ENCODE results near the gene TENM4.

The TENM4 gene

DNA sequence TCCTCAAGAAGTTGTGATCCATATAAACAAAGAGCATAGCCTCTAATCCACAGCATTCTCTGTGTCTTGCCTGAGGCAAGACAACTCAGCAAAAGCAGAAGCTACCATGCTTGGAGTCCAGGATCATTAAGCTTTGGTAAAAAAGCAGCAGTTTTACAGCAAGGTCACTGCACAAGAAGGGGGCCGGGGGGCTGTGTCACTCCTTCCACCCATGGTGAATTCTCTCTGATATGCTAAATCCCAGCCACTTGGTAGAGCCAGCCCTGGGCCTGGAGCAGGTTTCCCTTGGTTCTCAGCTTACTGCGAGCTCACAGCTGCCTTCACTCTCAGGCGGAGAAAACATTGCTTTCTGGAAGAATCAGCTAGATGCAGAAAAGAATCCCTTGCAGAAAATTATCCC is 144.7 kb downstream of the TENM4 start:
- DNase-seq (ENCODE audit: low read depth in 2 of 2) = no peak

DNA sequence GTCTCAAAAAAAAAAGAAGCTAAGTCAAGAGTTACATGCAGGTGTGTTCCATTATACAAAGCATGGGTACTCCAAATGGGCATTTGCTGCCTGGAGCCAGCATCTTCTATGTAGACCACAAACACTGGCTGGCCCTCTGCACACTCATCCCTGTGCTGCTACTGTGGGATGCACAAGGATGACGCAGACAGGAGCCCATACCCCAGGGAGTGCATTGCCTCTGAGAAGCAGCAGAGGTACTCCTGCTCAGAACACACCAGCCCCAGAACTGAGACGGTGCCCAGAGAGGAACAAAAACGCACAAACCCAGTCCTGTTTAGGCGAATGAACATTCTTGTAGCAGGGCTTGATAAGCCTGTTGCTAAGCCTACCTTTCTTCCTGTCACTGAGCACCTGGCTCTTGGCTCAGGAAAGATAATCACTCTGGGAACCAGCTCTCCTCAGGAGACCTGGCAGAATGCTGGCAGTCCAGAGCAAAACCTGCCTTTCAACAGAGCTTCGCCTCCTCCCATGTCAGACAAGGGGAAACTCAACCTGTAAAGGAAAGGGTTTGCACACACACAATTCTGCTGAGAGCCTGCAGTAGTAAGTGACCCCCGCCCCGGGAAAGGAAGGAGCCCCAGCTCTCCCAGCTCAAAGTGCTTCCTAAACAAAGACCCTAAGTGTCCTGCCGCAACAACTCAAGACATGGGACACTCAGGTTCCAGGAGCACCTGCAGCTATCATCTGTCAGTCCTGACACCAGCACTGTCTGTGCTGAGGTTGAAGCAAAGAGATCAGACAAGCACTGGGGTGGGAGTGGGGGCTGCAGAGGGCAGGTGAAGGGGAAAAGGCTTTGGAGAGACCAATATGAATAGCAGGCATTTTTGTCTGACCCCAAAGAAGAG is 145.7 kb downstream of the TENM4 start:
- no peak for DNase-seq (ENCODE audit: low read depth in 2 of 2)

DNA sequence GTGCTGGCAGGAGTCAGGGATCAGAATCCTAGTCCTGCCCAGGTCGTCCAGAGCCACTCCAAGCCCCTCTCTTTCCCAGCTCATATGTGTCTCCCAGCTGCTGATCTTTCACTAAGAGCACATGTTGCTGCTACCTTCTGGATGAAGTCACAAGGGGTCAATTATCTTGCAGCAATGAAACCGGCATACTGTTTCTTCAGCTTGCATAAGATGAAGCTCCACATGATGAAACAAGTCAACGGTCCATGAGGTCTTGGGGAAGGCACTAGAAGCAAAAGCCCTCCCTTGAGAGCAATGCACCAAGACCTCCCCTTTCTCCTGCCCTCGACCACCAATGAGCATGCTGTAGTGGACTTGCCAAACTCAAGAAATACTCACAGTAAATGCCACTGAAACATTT is 148.9 kb downstream of the TENM4 start:
- no peak for DNase-seq (ENCODE audit: low read depth in 2 of 2)

DNA sequence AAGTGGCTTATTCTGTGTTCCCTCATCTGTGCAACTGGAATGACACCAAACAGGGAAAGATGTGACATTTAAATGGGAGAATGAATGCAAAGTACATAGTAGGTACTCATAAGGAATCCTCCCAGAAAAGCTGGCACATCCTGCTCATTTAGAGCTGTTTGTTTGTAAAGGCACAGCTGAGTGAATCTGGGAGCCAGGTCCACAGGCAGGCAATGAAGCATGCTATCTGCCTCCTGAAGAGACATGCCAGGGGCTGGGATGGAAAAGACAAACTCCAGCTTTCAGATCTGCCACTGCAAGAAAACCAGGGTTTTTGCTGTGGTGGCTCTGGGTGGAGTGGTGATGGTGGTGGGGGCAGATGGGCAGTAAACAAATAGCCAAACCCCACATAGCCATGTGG is 150.1 kb downstream of the TENM4 start:
- no peak for DNase-seq (ENCODE audit: low read depth in 2 of 2)

DNA sequence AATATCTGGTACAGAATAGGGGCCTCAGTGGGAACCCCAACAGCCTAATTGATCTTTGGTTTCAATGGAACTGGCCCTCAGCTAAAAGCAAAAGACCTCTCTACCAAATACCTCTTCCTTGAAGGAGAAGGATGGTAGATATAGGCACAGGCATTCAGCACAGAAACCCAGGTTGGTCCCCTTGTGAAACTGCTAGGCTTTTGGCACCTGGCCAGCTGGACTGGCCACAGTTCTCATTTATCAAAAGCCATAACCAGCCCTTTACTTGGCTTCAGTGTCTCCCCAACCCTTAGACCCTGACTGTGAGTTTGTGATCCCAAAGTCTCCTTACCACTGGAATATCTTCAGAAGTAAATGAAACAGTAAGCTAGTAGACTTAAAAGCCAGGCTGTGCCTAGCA is 152.9 kb downstream of the TENM4 start:
- DNase-seq (ENCODE audit: low read depth in 2 of 2) = no peak

DNA sequence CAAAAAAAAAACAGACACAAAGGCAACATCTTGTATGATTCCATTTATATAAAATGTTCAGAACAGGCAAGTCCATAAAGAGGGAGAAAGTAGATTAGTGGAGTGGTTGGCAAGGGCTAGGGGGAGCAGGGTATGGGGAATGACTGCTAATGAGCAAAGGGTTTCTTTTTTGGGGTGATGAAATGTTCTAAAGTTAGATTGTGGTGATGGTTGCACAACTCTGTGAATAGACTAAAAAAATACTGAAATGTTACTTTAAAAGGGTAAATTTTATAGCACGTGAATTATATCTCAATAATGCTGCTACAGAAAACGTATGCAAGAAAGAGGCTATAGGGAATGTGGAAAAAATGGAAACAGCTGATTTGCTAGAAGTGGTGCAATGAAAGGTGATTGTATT is 155.1 kb downstream of the TENM4 start:
- no peak for DNase-seq (ENCODE audit: low read depth in 2 of 2)

DNA sequence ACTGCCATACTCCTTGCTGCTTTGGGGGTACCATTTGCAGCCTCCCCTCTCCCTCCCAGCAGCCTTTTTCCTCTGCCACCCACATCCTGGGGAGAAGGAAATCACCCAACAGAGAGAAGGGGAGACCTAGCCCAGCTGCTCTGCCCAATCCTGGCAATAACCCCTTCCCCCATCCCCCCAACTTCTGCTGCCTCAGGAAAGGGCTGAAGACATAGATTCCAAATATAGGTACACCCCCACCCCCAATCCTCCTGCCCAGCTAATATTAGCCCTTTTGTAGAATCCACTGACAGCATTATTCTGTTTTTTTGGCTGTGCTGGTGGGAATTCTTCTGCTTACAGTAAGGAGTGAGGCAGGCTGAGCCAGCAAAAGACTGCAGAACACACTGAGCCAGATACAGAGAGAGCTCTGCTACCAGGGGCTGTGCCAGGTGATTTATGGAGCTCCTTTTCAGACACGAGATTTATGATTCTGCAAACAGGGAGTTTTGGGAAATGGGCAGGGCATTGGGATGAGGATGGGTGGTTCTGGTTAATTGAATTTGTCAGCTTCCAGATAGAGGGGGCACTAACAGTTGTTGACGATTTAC is 164.0 kb downstream of the TENM4 start:
- no peak for DNase-seq (ENCODE audit: low read depth in 2 of 2)

DNA sequence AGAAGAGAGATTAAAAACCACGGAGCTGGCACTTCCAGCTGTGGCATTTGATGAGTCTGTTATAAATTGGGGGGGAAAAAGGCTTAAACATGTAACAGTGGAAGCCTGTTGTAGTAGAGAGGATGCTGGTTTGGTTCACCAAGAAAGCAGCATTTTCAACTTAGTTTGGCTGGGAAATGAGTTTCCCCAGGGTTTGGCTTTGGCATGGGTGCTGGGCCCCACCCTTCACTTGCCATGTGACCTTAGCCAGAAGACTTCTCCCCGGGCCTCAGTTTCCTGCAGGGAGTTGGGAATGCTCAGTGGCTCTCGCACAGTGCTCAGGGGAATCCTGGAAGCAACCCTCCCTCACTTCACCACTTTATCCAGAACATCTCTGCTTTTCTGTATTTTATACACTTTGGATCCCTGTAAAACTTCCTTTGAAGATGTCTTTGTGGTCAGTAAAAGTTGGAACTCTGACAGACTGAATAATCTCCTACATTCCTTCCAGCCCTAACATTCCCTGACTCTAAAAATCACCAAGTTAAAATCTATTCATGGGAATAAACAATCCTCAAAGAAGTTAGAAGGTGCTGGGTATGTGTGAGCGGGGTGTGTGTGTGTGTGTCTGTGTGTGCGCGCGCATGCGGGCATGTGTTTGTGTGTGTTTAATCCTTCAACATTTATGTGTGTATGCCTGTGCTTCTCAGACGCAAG is 166.0 kb downstream of the TENM4 start:
- no peak for DNase-seq (ENCODE audit: low read depth in 2 of 2)

DNA sequence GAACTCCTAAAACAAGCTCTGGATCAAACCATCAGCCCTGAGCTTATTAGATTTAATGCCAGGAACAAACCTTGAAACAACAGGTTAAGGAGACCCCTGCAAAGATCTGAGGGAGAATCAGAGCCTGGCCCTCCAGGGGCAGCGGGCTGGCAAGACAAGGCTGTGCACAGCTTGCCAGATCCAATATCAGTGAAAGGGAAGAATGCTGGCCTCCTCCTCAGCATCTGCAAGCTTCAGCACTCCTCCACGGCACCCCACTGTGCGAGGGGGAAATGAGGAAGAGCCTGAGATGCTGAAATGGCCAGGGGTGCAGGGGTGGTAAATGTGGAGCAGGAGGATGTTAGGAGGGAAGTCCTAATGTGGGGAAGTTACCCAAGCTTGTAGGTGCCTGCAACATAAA is 167.0 kb downstream of the TENM4 start:
- no peak for DNase-seq (ENCODE audit: low read depth in 2 of 2)

DNA sequence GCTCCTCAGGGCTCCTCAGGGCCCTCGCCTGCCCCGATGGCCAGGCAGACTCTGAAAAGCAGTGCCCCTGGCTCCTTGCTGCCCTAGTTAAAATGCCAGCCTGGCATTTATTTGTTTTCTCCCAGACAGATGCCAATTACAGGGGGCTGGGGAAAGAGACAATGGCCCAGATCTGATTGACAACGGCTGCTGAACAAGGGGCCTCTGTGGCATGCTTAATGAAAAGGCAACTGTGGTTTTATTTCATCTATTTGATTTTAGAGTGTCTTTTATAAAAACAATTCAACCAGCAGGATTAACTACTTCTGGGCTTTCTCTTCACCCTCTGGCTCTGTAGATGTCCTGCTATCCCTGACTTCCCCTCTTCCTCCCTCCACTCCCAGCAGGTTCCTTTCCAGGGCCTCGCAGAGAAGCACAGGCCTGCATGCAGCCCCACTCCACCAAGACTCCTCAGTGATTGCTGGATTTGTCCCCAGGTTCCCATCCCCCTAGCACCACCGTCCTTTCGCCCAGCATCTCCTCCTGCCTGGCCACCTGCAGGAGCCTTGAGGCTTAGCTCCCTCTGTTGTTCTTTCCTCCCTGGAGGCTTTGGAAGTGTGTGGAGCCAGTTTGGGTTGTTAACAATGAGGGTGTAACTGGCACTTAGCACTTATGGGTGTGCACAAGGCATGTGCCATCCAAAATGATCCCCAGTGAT is 171.1 kb downstream of the TENM4 start:
- DNase-seq (ENCODE audit: low read depth in 2 of 2) = no peak

DNA sequence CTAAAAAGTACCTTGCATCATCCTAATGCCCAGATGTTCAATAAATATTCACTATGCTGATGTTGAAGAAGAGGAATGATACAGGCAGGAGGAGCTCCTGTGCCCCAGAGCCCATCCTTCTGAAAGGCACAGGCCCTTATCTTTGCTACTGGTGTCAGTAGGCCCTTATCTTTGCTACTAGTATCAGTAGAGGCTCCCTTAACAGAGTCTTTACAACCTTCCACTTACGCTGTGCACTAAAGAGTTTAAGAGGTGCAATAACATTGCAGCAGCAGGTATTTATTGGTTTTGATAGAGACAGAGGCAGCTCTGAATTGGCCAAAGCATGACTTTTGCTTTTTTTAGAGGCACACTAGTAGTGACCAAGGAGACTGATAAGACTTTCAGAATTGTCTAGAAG is 174.4 kb downstream of the TENM4 start:
- no peak for DNase-seq (ENCODE audit: low read depth in 2 of 2)

DNA sequence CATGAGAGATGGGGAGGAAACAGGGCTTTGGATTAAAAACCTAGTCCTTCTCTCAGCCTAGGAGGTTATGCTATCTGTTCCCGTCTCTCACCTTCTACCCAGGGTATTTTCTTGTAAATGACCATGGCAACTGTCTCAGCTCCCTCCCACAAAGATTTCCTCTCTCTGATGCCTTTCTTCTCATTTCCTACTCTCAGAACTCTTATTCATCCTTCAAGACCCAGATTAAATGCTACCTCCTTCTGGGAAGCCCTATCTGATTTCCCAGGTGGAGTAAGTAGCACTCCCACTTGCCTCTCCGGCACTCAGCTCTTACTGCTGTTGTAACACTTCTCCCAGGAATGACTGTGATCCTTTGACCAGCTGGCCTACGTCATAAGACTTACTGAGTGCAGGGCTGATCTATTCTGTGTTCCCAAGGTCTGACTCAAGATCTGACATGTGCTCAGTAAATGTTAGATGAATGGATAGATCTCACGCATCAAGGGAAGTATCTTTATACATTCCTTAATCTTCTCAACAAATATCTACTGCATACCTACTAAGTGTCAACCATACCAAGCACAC is 175.0 kb downstream of the TENM4 start:
- DNase-seq (ENCODE audit: low read depth in 2 of 2) = no peak

DNA sequence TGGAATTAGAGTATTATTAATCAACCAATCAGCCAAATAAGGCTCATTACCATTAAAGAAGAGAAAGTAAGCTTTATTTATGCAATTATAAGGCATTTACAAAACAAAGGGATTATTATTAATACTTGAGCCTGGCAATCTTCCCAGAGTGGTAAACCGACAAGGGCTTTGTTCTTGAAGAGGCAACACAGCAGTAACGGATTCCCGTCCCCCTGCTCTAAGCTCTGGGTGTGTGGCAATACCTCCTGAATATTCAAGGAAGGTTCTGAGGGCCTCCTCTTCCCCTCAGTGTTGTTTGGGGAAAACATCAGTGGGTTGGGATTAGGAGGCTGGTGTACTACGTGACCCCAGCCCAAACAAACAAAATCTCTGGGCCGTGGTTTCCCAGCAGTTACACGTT is 176.5 kb downstream of the TENM4 start:
- DNase-seq (ENCODE audit: low read depth in 2 of 2) = no peak

DNA sequence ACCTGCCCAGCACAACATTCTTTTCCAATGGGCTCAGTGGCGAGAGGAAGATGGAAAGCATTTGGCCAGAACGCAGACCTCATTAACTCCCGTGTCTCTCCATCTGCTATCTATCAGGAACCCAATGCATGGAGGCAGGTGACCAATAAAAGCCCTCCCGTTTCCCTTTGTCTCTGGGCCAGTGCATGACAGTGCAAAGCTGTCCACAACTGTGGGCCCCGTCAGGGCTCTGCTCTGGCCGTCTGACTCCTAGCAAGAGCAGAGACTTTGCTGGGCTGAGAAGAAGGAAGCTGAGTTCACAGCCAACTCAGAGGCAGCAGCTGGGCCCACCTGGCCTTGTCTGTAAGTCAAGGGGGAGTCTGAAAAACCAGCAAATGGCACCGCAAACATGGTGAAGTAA is 177.8 kb downstream of the TENM4 start:
- no peak for DNase-seq (ENCODE audit: low read depth in 2 of 2)

DNA sequence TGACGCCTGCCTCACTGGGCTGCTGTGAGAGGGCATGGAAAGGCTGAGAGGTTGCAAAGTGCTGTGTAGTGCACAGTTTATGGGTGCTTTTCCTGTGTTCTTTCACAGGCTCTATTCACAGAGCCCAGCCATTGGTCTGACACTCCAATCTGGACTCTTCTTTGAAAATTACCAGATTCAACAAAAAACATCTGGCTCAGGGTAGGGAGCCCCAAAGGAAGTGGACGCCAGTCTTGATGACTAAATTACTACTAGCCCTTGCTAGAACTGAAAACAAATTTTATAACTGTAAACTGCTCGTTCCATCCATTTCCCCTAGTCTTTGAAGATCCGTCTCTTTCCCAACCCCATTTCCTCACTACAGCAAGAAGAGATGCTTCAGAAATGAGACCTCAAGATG is 178.6 kb downstream of the TENM4 start:
- no peak for DNase-seq (ENCODE audit: low read depth in 2 of 2)

DNA sequence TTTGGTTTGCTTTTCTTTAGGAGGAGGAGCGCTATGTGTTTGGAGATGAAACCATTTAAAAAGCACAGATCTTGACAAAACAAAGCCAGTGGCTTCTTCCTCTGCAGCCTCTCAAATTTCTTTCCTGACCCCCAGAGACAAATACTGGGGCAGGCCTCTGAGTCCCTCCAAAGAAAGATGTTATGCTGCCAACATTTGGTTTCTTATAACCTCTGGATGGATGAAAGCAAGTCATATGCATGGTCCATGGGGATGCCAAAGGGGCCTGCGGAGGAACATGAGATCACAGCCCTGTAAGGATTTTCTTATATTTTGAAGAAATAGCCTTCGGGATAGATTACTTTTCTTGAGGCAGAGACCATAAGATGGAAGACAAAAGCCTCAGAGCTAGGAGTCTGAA is 179.1 kb downstream of the TENM4 start:
- DNase-seq (ENCODE audit: low read depth in 2 of 2) = no peak

DNA sequence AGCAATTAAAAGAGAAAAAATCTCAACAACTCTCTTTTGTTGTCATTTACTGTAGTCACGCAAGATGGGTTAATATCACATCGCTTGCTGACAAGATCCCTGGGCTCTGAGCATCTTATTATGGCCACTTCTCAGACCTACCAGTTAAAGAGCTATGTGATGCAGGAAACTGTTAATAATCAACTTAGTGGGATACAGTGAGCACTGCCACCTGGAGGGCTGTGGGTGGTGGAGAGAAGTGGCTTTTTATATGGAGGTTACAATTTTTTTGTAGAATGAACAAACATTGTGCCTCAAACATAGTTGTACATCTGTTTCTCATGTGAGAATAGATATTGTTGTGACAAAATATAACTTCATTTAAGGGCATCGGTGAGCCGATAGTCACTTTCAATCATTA is 181.0 kb downstream of the TENM4 start:
- no peak for DNase-seq (ENCODE audit: low read depth in 2 of 2)

DNA sequence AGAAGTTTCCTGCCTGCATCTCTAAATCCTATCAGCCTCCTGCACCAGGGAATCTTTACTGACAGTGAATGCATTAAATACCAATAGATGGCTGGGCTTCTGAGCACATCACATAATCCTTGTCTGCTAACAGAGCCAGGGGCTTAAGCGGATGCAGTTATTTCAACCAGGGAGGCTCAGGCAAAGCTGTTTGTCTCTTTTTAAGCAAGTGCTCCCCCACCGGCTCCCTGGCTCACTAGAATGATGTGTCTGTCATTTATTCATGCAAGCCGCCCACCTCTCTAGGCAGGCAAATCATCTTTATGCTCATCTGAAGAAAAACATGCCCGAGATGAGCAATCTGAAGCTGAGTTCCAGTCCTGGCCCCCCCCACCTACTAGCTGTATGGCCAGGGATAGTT is 182.3 kb downstream of the TENM4 start:
- DNase-seq (ENCODE audit: low read depth in 2 of 2) = no peak

DNA sequence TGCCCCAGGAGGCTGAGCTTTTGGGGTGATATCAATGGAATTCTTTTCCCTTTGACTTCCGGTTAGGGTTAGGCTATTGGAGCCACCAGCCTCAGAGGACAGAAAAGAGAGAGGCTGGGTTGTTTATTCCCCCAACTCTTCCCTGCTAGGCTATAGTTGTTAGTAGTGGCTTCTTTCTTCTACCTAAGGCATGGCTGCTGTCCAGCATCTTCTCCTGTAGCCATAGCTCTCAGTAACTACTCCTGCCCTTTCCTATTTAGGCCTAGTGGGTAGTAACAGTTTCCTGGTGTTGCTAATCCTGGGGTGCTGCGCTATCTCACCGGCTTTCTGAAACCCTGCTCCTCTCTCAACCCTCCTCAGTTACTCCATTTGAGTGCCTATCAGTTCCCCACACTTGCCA is 184.9 kb downstream of the TENM4 start:
- DNase-seq (ENCODE audit: low read depth in 2 of 2) = no peak

DNA sequence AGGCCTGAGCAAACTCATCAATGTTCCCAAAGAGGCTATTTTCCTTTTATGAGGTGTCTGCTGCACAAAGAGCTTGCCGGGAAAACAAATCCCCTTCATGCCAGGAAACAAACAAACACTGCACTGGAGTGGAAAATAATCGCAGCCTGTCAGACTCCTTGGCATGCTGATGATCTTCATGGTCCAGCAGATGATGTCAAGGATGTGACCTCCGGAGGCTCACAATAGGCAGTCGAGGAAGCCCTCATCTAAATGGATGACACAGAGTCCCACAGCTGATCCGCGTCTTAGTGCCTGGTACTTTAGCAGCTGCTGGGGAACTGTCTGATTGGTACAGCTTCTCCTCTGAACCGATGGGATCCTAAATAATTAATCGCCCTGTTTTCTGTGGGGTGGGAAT is 187.6 kb downstream of the TENM4 start:
- no peak for DNase-seq (ENCODE audit: low read depth in 2 of 2)

DNA sequence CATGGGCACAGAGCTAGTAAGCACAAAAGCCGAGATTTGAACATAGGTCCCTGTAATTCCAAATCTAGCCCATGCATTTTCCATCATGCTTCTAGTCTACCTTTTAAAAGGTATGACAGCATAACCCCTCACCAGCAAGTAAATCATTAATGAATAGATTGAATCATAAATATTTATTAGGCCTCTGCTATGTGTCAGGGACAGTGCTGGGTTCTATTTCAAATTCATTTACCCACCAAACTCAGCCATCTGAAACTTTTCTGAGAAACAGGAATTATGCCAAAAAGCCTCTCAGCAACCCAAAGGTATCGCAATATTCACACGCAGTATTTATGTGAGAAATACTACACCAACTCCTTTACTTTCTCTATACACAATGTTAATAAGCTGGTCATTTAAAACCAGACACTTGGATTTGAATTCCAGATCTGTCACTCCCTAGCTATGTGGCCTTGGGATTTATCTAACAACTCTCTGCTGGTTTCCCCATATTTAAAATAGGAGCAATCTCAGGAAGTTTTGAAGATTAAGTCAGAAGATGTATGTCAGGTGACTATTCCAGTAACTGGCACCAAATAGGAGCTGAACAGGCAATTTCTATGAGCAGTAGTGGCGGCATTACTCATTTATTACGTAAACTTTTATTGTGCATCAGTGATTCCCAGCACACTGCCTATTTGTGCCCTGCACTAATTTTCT is 191.4 kb downstream of the TENM4 start:
- no peak for DNase-seq (ENCODE audit: low read depth in 2 of 2)

DNA sequence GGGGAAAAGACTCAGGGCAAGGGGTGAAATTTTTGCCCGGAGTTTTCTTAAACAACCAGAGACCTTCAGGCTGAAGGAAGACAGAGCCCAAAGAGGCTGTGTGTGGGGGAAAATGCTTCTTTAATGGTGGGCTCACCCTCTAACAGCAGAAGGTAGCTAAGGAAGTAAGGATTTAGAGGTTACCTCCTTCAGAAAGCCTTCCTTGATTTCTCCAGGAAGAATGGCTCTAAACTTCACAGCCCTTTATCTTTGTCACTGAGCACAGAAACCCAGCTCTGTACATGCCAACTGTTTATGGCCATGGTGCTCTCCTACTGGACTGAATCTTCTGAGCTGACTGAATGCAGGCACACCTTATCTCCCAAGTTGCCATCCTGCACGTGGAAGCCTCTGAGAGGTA is 196.0 kb downstream of the TENM4 start:
- no peak for DNase-seq (ENCODE audit: low read depth in 2 of 2)

Measured in activated CD8-positive, alpha-beta memory T cell treated with anti-CD3 and anti-CD28 coated beads for 4 hours (primary cell).